ENCODE results near the gene SLC7A14. TPM values are rescaled to one million over a fixed set of nuclear protein-coding genes. Genes with fewer than 3 reads are reported as not detected.
"Not testable (repeated sequence)": the region's sequence is repeated elsewhere in the genome, so short reads cannot be mapped to it uniquely, and the experiment has no call there.

Gene SLC7A14
- total and polyA plus RNA-seq, 2 of the 13 experiments (the other 11 are each of a cell fraction or from before 2014, with no cell fraction given), result not detected

GRCh38 chr3:170579646-170580045, 6.2 kb downstream of the SLC7A14 start:
- Histone ChIP-seq H3K36me3 (replicated peaks in 1 of 2; ENCODE audit: control insufficient read depth in 1 of 2, insufficient read depth in 2 of 2, low read length in 2 of 2) (no peaks in the 10 kb centered on the region), H4K20me1 (ENCODE audit: insufficient read depth, low read length) (no peaks in the 10 kb centered on the region), H2AFZ (ENCODE audit: low read length) (no peak overlapping the region), H3K79me2 (ENCODE audit: insufficient read depth, low read length) (no peaks in the 10 kb centered on the region), H3K9me3 (ENCODE audit: low read length) (no peaks in the 10 kb centered on the region), H3K4me3 (replicated peaks in 1 of 3; ENCODE audit: insufficient read depth in 1 of 3, low read depth in 2 of 3, low read length in 3 of 3) (no peak overlapping the region), H3K27me3 (ENCODE audit: control insufficient read depth in 1 of 2, insufficient read depth in 2 of 2, low read length in 2 of 2) (no peaks in the 10 kb centered on the region; a peak in 1 of 5 replicates), H3K27ac (ENCODE audit: extremely low read length, insufficient read depth, low read length) (no peak overlapping the region), H3K4me2 (ENCODE audit: low read depth, low read length) (no peak overlapping the region), H3K4me1 (ENCODE audit: insufficient read depth, low read length) (no peaks in the 10 kb centered on the region), H3K9ac (ENCODE audit: insufficient read depth, low read depth, low read length) (no peak overlapping the region)
- DNase-seq (ENCODE audit: low spot score) (no peak), FAIRE-seq (no peak), ATAC-seq (no peak)
- 0% methylated on average over 3 of the region's 3 CpGs for WGBS (ENCODE audit: low lambda C conversion rate)
- no TSS peak for BruUV-seq (replicated peaks)
- intact Hi-C loops (cut with micrococcal nuclease; ENCODE audit: unreplicated experiment) (no loop called here), in situ Hi-C loops (cut with HindIII; ENCODE audit: extremely low pct_ligation_motif_present, low pct_unique_long_range_greater_than_20kb) (no loop called here)
- ChIA-PET CTCF (ENCODE audit: low intra/inter-chr PET ratio, low total read pairs) (no interaction called here), POLR2A (no interaction called here)
- no peak for TF ChIP-seq GRHL1 (CRISPR knock-in tag; conservative IDR thresholded peaks at IDR 0.05)
- TF ChIP-seq CC2D1A (CRISPR knock-in tag; IDR thresholded peaks at IDR 0.05), result no peak
- TF ChIP-seq ZNF18 (CRISPR knock-in tag; IDR thresholded peaks at IDR 0.05; ENCODE audit: insufficient replicate concordance), result no peak

GRCh38 chr3:170572665-170573253, 13.1 kb downstream of the SLC7A14 start:
- no peak overlapping the region for H3K4me2 ChIP-seq (ENCODE audit: low read depth, low read length)
- intact Hi-C loops (cut with micrococcal nuclease; ENCODE audit: unreplicated experiment) (no loop called here), in situ Hi-C loops (cut with HindIII; ENCODE audit: extremely low pct_ligation_motif_present, low pct_unique_long_range_greater_than_20kb) (no loop called here)
- POLR2A ChIA-PET, result no interaction called here
- no peaks in the 10 kb centered on the region for H3K36me3 ChIP-seq (replicated peaks in 1 of 2; ENCODE audit: control insufficient read depth in 1 of 2, insufficient read depth in 2 of 2, low read length in 2 of 2)
- WGBS (ENCODE audit: low lambda C conversion rate), result 0% methylated on average over 3 of the region's 3 CpGs
- CTCF ChIA-PET (ENCODE audit: low intra/inter-chr PET ratio, low total read pairs), result no interaction called here
- no peaks in the 10 kb centered on the region for H3K4me1 ChIP-seq (ENCODE audit: insufficient read depth, low read length)
- BruUV-seq (replicated peaks), result no TSS peak
- no peak overlapping the region for H3K4me3 ChIP-seq (replicated peaks in 1 of 3; ENCODE audit: insufficient read depth in 1 of 3, low read depth in 2 of 3, low read length in 3 of 3)
- no peaks in the 10 kb centered on the region for H3K79me2 ChIP-seq (ENCODE audit: insufficient read depth, low read length)
- H3K27me3 ChIP-seq (ENCODE audit: control insufficient read depth in 1 of 2, insufficient read depth in 2 of 2, low read length in 2 of 2), result no peaks in the 10 kb centered on the region
- H2AFZ ChIP-seq (ENCODE audit: low read length), result no peak overlapping the region
- FAIRE-seq (no peak), DNase-seq (ENCODE audit: low spot score) (no peak), ATAC-seq (no peak)
- TF ChIP-seq DMAP1 (CRISPR knock-in tag; IDR thresholded peaks at IDR 0.05), result no peak
- TF ChIP-seq ZNF775 (CRISPR knock-in tag; IDR thresholded peaks at IDR 0.05; ENCODE audit: borderline replicate concordance), result no peak
- TF ChIP-seq ZNF530 (CRISPR knock-in tag; IDR thresholded peaks at IDR 0.05; ENCODE audit: low read depth), result no peak
- TF ChIP-seq ZNF713 (CRISPR knock-in tag; IDR thresholded peaks at IDR 0.05), result no peak
- no peak for TF ChIP-seq MAFF (IDR thresholded peaks at IDR 0.05; ENCODE audit: low read depth, low read length)
- no peak for TF ChIP-seq KDM5A (IDR thresholded peaks at IDR 0.05; ENCODE audit: borderline replicate concordance, low read length)
- no peak for TF ChIP-seq FOXK2 (IDR thresholded peaks at IDR 0.05)
- H3K27ac ChIP-seq (ENCODE audit: extremely low read length, insufficient read depth, low read length), result no peak overlapping the region
- no peaks in the 10 kb centered on the region for H4K20me1 ChIP-seq (ENCODE audit: insufficient read depth, low read length)
- H3K9me3 ChIP-seq (ENCODE audit: low read length), result no peaks in the 10 kb centered on the region
- H3K9ac ChIP-seq (ENCODE audit: insufficient read depth, low read depth, low read length), result no peak overlapping the region

- intact Hi-C loops (cut with micrococcal nuclease; ENCODE audit: unreplicated experiment); ATAC-seq; CTCF ChIA-PET (ENCODE audit: low intra/inter-chr PET ratio, low total read pairs); H3K4me1 ChIP-seq (ENCODE audit: insufficient read depth, low read length); H3K27ac ChIP-seq (ENCODE audit: extremely low read length, insufficient read depth, low read length); H3K4me3 ChIP-seq (replicated peaks in 1 of 3; ENCODE audit: insufficient read depth in 1 of 3, low read depth in 2 of 3, low read length in 3 of 3); H3K4me2 ChIP-seq (ENCODE audit: low read depth, low read length); DNase-seq (ENCODE audit: low spot score); H3K9me3 ChIP-seq (ENCODE audit: low read length); POLR2A ChIA-PET; FAIRE-seq; H4K20me1 ChIP-seq (ENCODE audit: insufficient read depth, low read length); in situ Hi-C loops (cut with HindIII; ENCODE audit: extremely low pct_ligation_motif_present, low pct_unique_long_range_greater_than_20kb); BruUV-seq (replicated peaks); H3K79me2 ChIP-seq (ENCODE audit: insufficient read depth, low read length); H3K36me3 ChIP-seq (replicated peaks in 1 of 2; ENCODE audit: control insufficient read depth in 1 of 2, insufficient read depth in 2 of 2, low read length in 2 of 2); H2AFZ ChIP-seq (ENCODE audit: low read length); H3K27me3 ChIP-seq (ENCODE audit: control insufficient read depth in 1 of 2, insufficient read depth in 2 of 2, low read length in 2 of 2); H3K9ac ChIP-seq (ENCODE audit: insufficient read depth, low read depth, low read length): not testable (repeated sequence)
- WGBS (ENCODE audit: low lambda C conversion rate), result no CpG with 5 or more reads among the region's 1 CpG
Measured at GRCh38 chr3:170567598-170567997, 18.3 kb downstream of the SLC7A14 start.
